Measurements from ENCODE around the gene FAIM2. TPM values are rescaled to one million over a fixed set of nuclear protein-coding genes. Genes with fewer than 3 reads are reported as not detected.
"Not testable (repeated sequence)": the region's sequence is repeated elsewhere in the genome, so short reads cannot be mapped to it uniquely, and the experiment has no call there.

Gene FAIM2
- total RNA-seq, 1 donor from 2014 or later: not detected

DNA sequence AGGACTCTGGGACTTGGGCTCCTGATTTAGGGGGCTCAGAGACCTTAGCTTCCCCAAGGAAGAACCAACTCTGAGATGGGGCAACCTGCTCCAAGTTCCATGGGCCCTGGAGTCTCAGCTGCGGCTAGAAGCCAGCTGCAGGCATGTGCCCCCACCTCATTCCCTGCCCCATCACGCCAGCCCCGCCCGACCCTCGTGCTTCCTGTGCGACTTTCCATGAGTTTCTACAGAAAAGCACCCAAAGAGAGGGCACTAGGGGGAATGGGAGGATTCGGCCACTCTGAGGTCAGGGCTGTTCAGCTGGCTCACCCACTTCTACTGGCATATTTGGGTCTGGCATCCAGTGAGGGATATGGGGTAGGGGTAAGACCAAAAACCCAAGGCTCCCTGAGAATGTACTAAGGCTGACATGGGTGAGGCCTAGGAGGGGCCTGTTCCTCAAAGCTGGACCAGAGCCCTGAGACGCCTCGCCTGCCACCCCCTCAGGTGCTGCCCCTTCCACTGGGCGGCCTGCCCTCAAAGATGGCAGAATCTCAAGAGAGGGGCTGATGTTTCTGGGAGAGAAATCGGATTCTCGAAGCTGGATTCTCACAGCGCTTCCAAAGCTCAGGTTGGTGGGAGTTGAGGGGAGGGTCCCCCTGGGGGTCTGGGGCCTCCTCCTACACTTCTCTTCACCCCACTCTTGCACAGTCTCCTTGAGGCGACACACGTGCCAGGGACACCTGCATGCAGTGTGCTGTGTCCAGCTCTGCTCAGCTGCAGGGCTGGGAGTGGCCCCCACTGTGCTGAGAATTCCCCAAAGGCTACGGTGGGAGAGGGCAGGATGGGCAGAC lies 22.1 kb downstream of the FAIM2 start:
- Histone ChIP-seq H3K4me3 (ENCODE audit: low read depth, low read length) (no peak overlapping the region), H3K36me3 (ENCODE audit: control insufficient read depth, insufficient read depth, low read length) (no peaks in the 10 kb centered on the region), H3K27me3 (ENCODE audit: control insufficient read depth, insufficient read depth, low read length) (peaks cover 18% of the 10 kb centered on the region)
- TF ChIP-seq, protein P1, sequence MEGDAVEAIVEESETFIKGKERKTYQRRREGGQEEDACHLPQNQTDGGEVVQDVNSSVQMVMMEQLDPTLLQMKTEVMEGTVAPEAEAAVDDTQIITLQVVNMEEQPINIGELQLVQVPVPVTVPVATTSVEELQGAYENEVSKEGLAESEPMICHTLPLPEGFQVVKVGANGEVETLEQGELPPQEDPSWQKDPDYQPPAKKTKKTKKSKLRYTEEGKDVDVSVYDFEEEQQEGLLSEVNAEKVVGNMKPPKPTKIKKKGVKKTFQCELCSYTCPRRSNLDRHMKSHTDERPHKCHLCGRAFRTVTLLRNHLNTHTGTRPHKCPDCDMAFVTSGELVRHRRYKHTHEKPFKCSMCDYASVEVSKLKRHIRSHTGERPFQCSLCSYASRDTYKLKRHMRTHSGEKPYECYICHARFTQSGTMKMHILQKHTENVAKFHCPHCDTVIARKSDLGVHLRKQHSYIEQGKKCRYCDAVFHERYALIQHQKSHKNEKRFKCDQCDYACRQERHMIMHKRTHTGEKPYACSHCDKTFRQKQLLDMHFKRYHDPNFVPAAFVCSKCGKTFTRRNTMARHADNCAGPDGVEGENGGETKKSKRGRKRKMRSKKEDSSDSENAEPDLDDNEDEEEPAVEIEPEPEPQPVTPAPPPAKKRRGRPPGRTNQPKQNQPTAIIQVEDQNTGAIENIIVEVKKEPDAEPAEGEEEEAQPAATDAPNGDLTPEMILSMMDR (IDR thresholded peaks at IDR 0.05; ENCODE audit: insufficient read depth, low read length, poor library complexity, severe bottlenecking): no peak
- DNase-seq (ENCODE audit: low read depth): no peak

DNA sequence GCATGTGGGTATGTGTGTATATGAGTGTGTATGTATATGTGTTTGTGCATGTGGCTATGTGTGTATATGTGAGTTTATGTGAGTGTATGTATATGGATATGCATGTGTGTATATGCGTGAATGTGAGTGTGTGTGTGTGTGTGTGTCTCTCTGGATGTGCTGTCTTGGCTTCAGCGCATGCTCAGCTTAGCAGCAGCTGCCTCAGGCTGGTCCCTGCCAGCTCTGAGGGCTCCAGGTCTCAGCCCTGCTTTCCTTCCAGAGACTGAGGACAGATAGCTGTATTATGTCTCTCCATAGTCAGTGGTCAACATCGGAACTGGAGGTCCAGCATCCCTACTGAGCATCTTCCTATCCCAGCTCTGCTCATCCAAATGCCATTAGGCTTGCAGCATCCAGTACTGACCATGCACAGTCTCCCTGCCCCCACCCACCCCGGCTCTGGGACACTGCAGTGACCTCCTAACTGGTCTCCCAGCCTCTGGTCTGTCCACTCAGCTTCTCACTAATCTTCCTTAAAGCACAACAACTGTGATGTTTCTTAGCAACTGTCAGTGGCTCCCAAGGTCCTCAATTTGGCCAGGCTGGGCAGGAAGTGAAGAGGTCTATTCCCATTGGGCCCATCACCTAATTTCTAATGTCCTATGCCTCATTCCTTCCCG lies 22.8 kb downstream of the FAIM2 start:
- Histone ChIP-seq H3K36me3 (ENCODE audit: control insufficient read depth, insufficient read depth, low read length) (no peaks in the 10 kb centered on the region), H3K4me3 (ENCODE audit: low read depth, low read length) (no peak overlapping the region), H3K27me3 (ENCODE audit: control insufficient read depth, insufficient read depth, low read length) (peaks cover 14% of the 10 kb centered on the region)
- TF ChIP-seq, protein P1 (IDR thresholded peaks at IDR 0.05; ENCODE audit: insufficient read depth, low read length, poor library complexity, severe bottlenecking): no peak
- DNase-seq (ENCODE audit: low read depth): no peak

DNA sequence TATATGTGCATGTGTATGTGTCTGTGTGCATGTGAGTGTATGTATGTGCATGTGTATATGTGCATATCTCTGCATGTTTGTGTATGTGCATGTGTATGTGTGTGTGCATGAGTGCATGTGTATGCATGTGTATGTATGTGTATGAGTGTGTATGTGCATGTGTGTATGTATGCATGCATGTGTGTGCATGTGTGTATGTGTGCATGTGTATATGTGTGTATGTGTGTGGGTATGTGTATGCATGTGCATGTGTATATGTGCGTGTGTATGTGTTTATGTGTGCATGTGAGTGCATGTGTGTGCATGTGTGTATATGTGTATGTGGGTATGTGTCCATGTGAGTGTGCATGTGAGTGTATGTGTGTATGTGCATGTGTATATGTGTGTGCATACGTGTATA lies 24.6 kb downstream of the FAIM2 start:
- not testable (repeated sequence) for DNase-seq (ENCODE audit: low read depth); H3K36me3 ChIP-seq (ENCODE audit: control insufficient read depth, insufficient read depth, low read length); H3K27me3 ChIP-seq (ENCODE audit: control insufficient read depth, insufficient read depth, low read length); H3K4me3 ChIP-seq (ENCODE audit: low read depth, low read length)

DNA sequence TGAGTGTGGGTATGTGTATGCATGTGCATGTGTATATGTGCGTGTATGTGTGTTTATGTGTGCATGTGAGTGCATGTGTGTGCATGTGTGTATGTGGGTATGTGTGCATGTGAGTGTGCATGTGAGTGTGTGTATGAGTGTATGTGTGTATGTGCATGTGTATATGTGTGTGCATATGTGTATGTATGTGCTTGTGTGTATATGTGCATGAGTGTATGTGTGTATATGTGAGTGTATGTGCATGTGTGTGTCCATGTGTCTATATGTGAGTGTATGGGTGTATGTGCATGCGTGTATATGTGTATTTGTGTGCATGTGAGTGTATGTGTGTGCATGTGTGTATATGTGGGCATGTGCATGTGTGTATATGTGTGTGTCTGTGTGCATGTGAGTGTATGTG lies 25.7 kb downstream of the FAIM2 start:
- no peak for DNase-seq (ENCODE audit: low read depth)
- H3K27me3 ChIP-seq (ENCODE audit: control insufficient read depth, insufficient read depth, low read length): peaks cover 11% of the 10 kb centered on the region
- no peak overlapping the region for H3K4me3 ChIP-seq (ENCODE audit: low read depth, low read length)
- no peaks in the 10 kb centered on the region for H3K36me3 ChIP-seq (ENCODE audit: control insufficient read depth, insufficient read depth, low read length)
- TF ChIP-seq, protein P1 (IDR thresholded peaks at IDR 0.05; ENCODE audit: insufficient read depth, low read length, poor library complexity, severe bottlenecking): no peak

DNA sequence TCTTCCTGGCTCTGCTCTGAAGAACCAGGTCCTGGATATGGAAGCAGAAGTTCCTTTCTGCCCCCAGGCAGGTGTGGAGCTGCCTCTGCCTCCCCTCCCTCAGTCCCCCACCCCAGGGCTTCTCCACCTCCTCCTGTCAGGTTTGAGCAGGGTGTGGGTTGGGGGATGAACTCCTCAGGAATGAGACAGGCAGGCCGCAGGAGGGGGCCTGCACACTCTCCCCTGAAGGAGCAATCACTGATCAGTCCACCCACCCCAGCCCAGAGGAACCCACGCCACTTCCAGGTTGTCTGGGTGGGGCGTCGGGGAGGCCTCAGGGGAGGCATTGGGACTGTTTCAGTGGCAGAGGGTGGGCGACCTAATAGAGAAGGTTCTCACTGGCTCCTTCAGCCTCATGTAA lies 26.6 kb downstream of the FAIM2 start:
- TF ChIP-seq, protein P1 (IDR thresholded peaks at IDR 0.05; ENCODE audit: insufficient read depth, low read length, poor library complexity, severe bottlenecking): no peak
- peaks cover 11% of the 10 kb centered on the region for H3K27me3 ChIP-seq (ENCODE audit: control insufficient read depth, insufficient read depth, low read length)
- DNase-seq (ENCODE audit: low read depth): no peak

DNA sequence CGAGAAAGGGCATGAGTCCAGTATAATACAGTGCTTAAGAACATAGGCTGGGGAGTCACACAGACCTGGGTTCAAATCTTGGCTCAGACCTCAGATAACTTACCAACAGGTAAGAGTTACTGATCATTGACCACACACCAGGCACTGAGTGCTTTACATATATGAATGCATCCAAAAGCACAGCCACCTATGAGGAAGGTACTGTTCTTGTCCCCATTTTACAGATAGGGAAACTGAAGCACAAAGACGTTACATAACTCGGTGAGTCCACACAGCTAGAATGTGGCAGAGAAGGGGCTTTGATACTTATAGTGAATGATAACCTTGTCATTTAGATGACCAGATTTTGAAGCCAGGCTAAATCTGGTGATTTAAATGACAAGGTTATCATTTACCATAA lies 27.6 kb downstream of the FAIM2 start:
- TF ChIP-seq, protein P1 (IDR thresholded peaks at IDR 0.05; ENCODE audit: insufficient read depth, low read length, poor library complexity, severe bottlenecking): no peak
- DNase-seq (ENCODE audit: low read depth): no peak
- no peak overlapping the region for H3K4me3 ChIP-seq (ENCODE audit: low read depth, low read length)
- peaks cover 11% of the 10 kb centered on the region for H3K27me3 ChIP-seq (ENCODE audit: control insufficient read depth, insufficient read depth, low read length)
- H3K36me3 ChIP-seq (ENCODE audit: control insufficient read depth, insufficient read depth, low read length): no peaks in the 10 kb centered on the region

More for the DNA sequence above, 26.6 kb downstream of the FAIM2 start:
- no peaks in the 10 kb centered on the region for H3K36me3 ChIP-seq (ENCODE audit: control insufficient read depth, insufficient read depth, low read length)
- H3K4me3 ChIP-seq (ENCODE audit: low read depth, low read length): no peak overlapping the region

Measured in kidney epithelial cell (primary cell).